Ectodermal cell (in vitro differentiated cells): Measurements from ENCODE around the gene ALPP.
"Not testable (repeated sequence)": the region's sequence is repeated elsewhere in the genome, so short reads cannot be mapped to it uniquely, and the experiment has no call there.

Experiments
- H3K27ac ChIP-seq: 2 replicates; pipeline ENCODE4 v1.7.0; 2013; ENCODE audit warnings: mild to moderate bottlenecking, low read depth, low read length; ENCODE audit not compliant: insufficient read depth, poor library complexity, severe bottlenecking
- H3K27me3 ChIP-seq: 2 replicates; pipeline ENCODE4 v1.7.0; 2013; ENCODE audit warnings: mild to moderate bottlenecking, low read length; ENCODE audit not compliant: insufficient read depth, control insufficient read depth, poor library complexity, severe bottlenecking
- H3K36me3 ChIP-seq: one replicate; pipeline ENCODE4 v1.7.0; 2013; ENCODE audit warnings: low read length; ENCODE audit not compliant: control insufficient read depth, insufficient read depth
- H3K4me1 ChIP-seq: one replicate; pipeline ENCODE4 v1.7.0; 2013; ENCODE audit warnings: low read length; ENCODE audit not compliant: control insufficient read depth, insufficient read depth
- H3K4me3 ChIP-seq: 2 replicates; pipeline ENCODE4 v1.7.0; 2013; ENCODE audit warnings: low read depth, low read length, control low read depth; ENCODE audit not compliant: insufficient read depth
- H3K9me3 ChIP-seq: 2 replicates; pipeline ENCODE4 v1.7.0; 2013; ENCODE audit warnings: mild to moderate bottlenecking, low read length, moderate library complexity; ENCODE audit not compliant: control insufficient read depth
- WGBS, 2 experiments: methylation state at CpG; one replicate each; pipeline ENCODE4 v1.1.7; 2013; ENCODE audit warnings: missing lambda C conversion rate in 2 of 2; 5-methylcytosine and 5-hydroxymethylcytosine counted together

ALPP gene

DNA sequence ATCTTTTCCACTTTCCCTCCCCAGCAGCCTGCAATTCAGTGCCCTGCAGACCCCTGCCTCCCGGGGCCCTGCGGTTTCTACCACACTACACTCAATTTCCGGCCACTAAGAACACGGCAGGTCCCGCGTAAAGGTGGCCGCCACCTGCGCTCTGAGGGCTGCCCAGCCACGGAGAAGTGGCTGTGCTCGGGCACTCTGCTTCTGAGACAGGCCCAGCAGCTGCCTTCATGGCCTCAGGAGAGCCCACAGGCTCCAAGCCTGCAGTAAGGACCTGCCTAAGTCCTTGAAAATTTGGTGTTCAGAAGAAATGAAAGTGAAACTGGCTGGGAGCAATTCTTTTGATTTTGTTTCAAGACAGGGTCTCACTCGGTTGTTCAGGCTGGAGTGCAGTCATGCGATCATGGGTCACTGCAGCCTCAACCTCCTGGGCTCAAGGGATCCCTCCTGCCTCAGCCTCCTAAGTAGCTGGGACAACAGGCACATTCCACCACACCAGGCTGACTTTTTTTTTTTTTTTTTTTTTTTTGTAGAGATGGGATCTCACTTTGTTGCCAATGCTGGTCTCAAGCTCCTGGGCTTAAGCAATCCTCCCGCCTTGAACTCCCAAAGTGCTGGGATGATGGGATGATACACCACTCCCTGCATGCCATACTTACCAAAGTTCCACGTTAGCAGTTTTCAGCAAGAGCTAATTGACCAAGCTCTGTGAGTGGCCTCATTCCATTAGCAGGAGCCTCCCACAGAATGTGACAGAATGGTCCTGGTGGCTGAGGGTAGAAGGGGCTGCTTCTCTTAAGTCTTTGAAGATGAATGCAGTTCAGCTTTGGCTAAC lies 14.6 kb upstream of the ALPP start:
- H3K27me3 ChIP-seq: no peaks in the 10 kb centered on the region
- 91 to 92% methylated on average over 14 of the region's 14 CpGs for WGBS, 2 experiments

GRCh38 chr2:232364806-232365594 lies 13.6 kb upstream of the ALPP start:
- H3K9me3 ChIP-seq: not testable (repeated sequence)

More for the DNA sequence above, 14.6 kb upstream of the ALPP start:
- H3K36me3 ChIP-seq: no peaks in the 10 kb centered on the region
- H3K4me1 ChIP-seq: no peaks in the 10 kb centered on the region
- H3K27ac ChIP-seq: no peak overlapping the region
- no peak overlapping the region for H3K4me3 ChIP-seq
- no peaks in the 10 kb centered on the region for H3K9me3 ChIP-seq

DNA sequence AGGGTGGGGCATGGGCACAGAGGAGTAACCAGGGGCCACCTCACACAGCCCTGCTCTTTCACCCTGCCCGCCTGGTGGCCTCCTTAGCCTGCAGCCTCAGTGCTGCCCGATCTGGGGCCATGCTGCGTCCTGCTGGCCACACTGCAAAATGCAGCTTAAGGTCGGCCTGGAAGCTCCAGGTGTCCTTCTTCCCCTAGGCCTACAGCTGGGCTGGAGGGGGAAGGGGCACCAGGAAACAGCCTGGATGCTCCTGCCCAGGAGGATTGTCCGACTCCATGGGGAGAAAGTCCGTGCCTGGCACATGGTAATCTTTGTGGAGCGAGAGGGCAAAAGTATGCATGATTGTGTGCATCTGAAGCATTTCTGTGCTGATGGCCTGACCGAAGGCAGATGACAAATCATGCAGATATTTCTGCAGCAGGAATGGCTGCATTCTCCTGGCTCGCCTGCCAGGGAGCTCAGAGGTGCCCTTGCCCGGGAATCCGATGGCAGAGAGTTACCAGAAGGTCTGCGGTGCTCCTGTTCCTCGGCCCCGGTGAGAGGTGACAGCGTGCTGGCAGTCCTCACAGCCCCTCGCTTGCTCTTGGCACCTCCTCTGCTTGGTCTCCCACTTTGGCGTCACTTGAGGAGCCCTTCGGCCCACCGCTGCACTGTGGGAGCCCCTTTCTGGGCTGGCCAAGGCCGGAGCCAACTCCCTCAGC lies 12.8 kb upstream of the ALPP start:
- H3K27ac ChIP-seq: no peak overlapping the region
- H3K36me3 ChIP-seq: no peaks in the 10 kb centered on the region
- H3K27me3 ChIP-seq: no peaks in the 10 kb centered on the region
- no peak overlapping the region for H3K4me3 ChIP-seq
- H3K4me1 ChIP-seq: peaks cover 4% of the 10 kb centered on the region
- WGBS, 2 experiments: 77 to 78% methylated on average over 20 of the region's 20 CpGs
- no peaks in the 10 kb centered on the region for H3K9me3 ChIP-seq

More at GRCh38 chr2:232364806-232365594, 13.6 kb upstream of the ALPP start:
- not testable (repeated sequence) for H3K27ac ChIP-seq, H3K4me3 ChIP-seq, H3K4me1 ChIP-seq, H3K36me3 ChIP-seq, H3K27me3 ChIP-seq
- WGBS, 2 experiments: 83 to 89% methylated on average over 15 to 17 of the region's 18 CpGs

DNA sequence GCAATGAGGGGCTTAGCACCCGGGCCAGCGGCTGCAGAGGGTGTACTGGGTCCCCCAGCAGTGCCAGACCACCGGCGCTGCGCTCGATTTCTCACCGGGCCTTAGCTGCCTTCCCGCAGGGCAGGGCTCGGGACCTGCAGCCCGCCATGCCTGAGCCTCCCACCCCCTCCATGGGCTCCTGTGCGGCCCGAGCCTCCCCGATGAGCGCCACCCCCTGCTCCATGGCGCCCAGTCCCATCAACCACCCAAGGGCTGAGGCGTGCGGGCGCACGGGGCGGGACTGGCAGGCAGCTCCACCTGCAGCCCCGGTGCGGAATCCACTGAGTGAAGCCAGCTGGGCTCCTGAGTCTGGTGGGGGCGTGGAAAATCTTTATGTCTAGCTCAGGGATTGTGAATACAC lies 12.1 kb upstream of the ALPP start:
- not testable (repeated sequence) for H3K27ac ChIP-seq, H3K4me3 ChIP-seq, H3K36me3 ChIP-seq, H3K9me3 ChIP-seq, H3K27me3 ChIP-seq, H3K4me1 ChIP-seq
- WGBS, 2 experiments: 94 to 98% methylated on average over 23 of the region's 23 CpGs

DNA sequence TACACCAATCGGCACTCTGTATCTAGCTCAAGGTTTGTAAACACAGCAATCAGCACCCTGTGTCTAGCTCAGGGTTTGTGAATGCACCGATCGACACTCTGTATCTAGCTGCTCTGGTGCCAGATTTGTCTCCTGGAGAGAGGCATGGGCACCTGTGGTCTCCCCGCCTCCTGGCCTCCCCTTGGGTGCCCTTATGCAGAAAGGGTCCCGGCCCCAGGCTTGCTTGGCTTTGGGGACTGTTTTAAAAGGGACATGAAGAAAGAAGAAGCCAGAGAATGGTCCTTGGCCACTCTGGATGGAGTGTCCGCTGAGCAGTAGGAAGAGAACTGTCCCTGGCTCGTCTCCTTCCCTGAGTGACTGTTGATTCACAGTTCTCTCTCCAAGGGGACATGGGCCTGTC lies 11.5 kb upstream of the ALPP start:
- peaks cover 4% of the 10 kb centered on the region for H3K4me1 ChIP-seq
- H3K9me3 ChIP-seq: no peaks in the 10 kb centered on the region
- WGBS, 2 experiments: 85 to 86% methylated on average over 7 of the region's 7 CpGs
- no peaks in the 10 kb centered on the region for H3K27me3 ChIP-seq
- H3K27ac ChIP-seq: no peak overlapping the region
- H3K4me3 ChIP-seq: no peak overlapping the region
- H3K36me3 ChIP-seq: no peaks in the 10 kb centered on the region

GRCh38 chr2:232367591-232368233 lies 10.8 kb upstream of the ALPP start:
- H3K9me3 ChIP-seq: no peaks in the 10 kb centered on the region
- WGBS, 2 experiments: 78 to 80% methylated on average over 13 of the region's 13 CpGs
- H3K27ac ChIP-seq: no peak overlapping the region
- H3K27me3 ChIP-seq: no peaks in the 10 kb centered on the region
- no peak overlapping the region for H3K4me3 ChIP-seq
- no peaks in the 10 kb centered on the region for H3K36me3 ChIP-seq
- peaks cover 4% of the 10 kb centered on the region for H3K4me1 ChIP-seq

DNA sequence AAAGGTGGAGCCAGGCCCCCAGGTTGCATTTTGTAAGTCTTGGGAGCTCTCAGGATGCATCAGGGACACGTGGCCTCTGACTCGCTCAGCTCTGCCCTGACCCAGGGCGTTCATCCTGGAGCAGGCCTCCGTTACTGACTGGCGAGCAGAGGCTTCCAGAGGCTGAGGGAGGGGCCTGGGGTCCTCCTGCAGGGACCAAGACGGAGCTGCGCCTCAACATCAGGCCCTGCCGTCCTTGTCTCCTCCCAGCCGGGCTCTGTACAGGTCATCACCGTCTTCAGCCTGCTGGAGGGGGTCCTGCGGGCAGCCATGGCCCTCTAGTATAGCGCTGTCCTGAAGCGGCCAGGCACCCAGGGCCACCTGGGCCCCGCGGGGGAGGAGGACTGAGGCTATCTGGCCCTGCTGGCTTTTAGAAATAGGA lies 10.2 kb upstream of the ALPP start:
- Histone ChIP-seq H3K36me3 (no peaks in the 10 kb centered on the region), H3K4me3 (no peak overlapping the region), H3K9me3 (no peaks in the 10 kb centered on the region), H3K27me3 (no peaks in the 10 kb centered on the region), H3K4me1 (peaks cover 4% of the 10 kb centered on the region), H3K27ac (no peak overlapping the region)
- WGBS, 2 experiments: 78% methylated on average over 15 of the region's 15 CpGs

- H3K27ac ChIP-seq: no peak overlapping the region
- no peaks in the 10 kb centered on the region for H3K27me3 ChIP-seq
- peaks cover 4% of the 10 kb centered on the region for H3K4me1 ChIP-seq
- H3K9me3 ChIP-seq: no peaks in the 10 kb centered on the region
- 76 to 81% methylated on average over 15 of the region's 15 CpGs for WGBS, 2 experiments
- no peak overlapping the region for H3K4me3 ChIP-seq
- H3K36me3 ChIP-seq: no peaks in the 10 kb centered on the region
Observed at GRCh38 chr2:232369126-232369951, 9.2 kb upstream of the ALPP start.

GRCh38 chr2:232370007-232370406 lies 8.5 kb upstream of the ALPP start:
- not testable (repeated sequence) for H3K9me3 ChIP-seq, H3K4me3 ChIP-seq, H3K36me3 ChIP-seq, H3K27ac ChIP-seq, H3K4me1 ChIP-seq, H3K27me3 ChIP-seq
- 0 to 1% methylated on average over 5 to 7 of the region's 12 CpGs for WGBS, 2 experiments
